Osteoblast (primary cell): Measurements from ENCODE around the gene KCNJ11. TPM values are rescaled to one million over a fixed set of nuclear protein-coding genes. Genes with fewer than 3 reads are reported as not detected.

Experiments used
- DNase-seq: peaks from one replicate; pipeline ENCODE4 v3.0.0; 2011; ENCODE audit warnings: low spot score, mixed read lengths; ENCODE audit not compliant: insufficient read length; ENCODE audit errors: missing footprints
- H2AFZ ChIP-seq: 2 replicates; pipeline ENCODE4 v1.6.0; 2011; ENCODE audit warnings: mild to moderate bottlenecking, low read length
- H3K27ac ChIP-seq: 2 replicates; pipeline ENCODE4 v1.5.1; 2011; ENCODE audit warnings: mild to moderate bottlenecking, low read depth, low read length, moderate library complexity
- H3K27me3 ChIP-seq: 2 replicates; pipeline ENCODE4 v1.6.0; 2012; ENCODE audit warnings: mild to moderate bottlenecking, control low read depth, inconsistent platforms, low read length, moderate library complexity; ENCODE audit not compliant: insufficient read depth
- H3K36me3 ChIP-seq: 2 replicates; pipeline ENCODE4 v1.5.1; 2011; ENCODE audit warnings: mild to moderate bottlenecking, low read length, control low read depth, moderate library complexity; ENCODE audit not compliant: insufficient read depth
- H3K4me1 ChIP-seq: 2 replicates; pipeline ENCODE4 v1.5.1; 2011; ENCODE audit warnings: mild to moderate bottlenecking, low read length, control low read depth, moderate library complexity; ENCODE audit not compliant: insufficient read depth
- H3K4me2 ChIP-seq: 2 replicates; pipeline ENCODE4 v1.6.0; 2011; ENCODE audit warnings: mild to moderate bottlenecking, low read length; ENCODE audit not compliant: insufficient read depth
- H3K4me3 ChIP-seq: fragments of 200-600 bp; sonication (generic); 3 replicates; pipeline ENCODE4 v1.5.1; 2012; ENCODE audit warnings: mild to moderate bottlenecking, low read length, inconsistent platforms; ENCODE audit not compliant: insufficient read depth
- H3K79me2 ChIP-seq: 2 replicates; pipeline ENCODE4 v1.6.0; 2012; ENCODE audit warnings: mild to moderate bottlenecking, low read length, control low read depth, inconsistent platforms; ENCODE audit not compliant: insufficient read depth
- H3K9me3 ChIP-seq: 2 replicates; pipeline ENCODE4 v1.5.1; 2011; ENCODE audit warnings: low read depth, low read length, control low read depth
- H4K20me1 ChIP-seq: 2 replicates; pipeline ENCODE4 v1.6.0; 2012; ENCODE audit warnings: mild to moderate bottlenecking, low read length, control low read depth; ENCODE audit not compliant: insufficient read depth
- CTCF ChIP-seq: IDR thresholded peaks from 2 replicates; pipeline ENCODE4 v1.5.1; 2011; ENCODE audit warnings: mild to moderate bottlenecking, low read depth, low read length, moderate library complexity; ENCODE audit errors: extremely low read depth
- total RNA-seq: library from RNA; depleted of rRNA; stranded (reverse); fragments of >200 nt; gene quantifications from 2 replicates; pipeline ENCODE4 v1.2.3, GENCODE V29; 2012

The KCNJ11 gene
- total RNA-seq, 1 donor = under 0.01 TPM

- peaks cover 6% of the 10 kb centered on the region for H3K4me1 ChIP-seq
- H3K27ac ChIP-seq = no peak overlapping the region
- no peaks in the 10 kb centered on the region for H3K9me3 ChIP-seq
- H4K20me1 ChIP-seq = peaks cover 3% of the 10 kb centered on the region
- H3K79me2 ChIP-seq = no peaks in the 10 kb centered on the region
- DNase-seq = peak; percentile 92
- H3K36me3 ChIP-seq = no peaks in the 10 kb centered on the region
- TF ChIP-seq CTCF = peak; percentile 94
- H2AFZ ChIP-seq = no peak overlapping the region
- H3K4me3 ChIP-seq = no peak overlapping the region
- H3K4me2 ChIP-seq = no peak overlapping the region
- H3K27me3 ChIP-seq = peaks cover 3% of the 10 kb centered on the region
These were observed 4.4 kb downstream of the KCNJ11 start for GRCh38 chr11:17384002-17384511.

GRCh38 chr11:17383461-17383860, 5.0 kb downstream of the KCNJ11 start:
- no peaks in the 10 kb centered on the region for H3K79me2 ChIP-seq
- TF ChIP-seq CTCF = no peak
- H3K27me3 ChIP-seq = peaks cover 3% of the 10 kb centered on the region
- no peak overlapping the region for H3K4me2 ChIP-seq
- peaks cover 3% of the 10 kb centered on the region for H4K20me1 ChIP-seq
- H3K4me1 ChIP-seq = peaks cover 6% of the 10 kb centered on the region
- no peak for DNase-seq
- no peaks in the 10 kb centered on the region for H3K9me3 ChIP-seq
- no peak overlapping the region for H3K27ac ChIP-seq
- no peaks in the 10 kb centered on the region for H3K36me3 ChIP-seq
- H2AFZ ChIP-seq = no peak overlapping the region
- H3K4me3 ChIP-seq = no peak overlapping the region

- no peak for TF ChIP-seq CTCF
- Histone ChIP-seq H4K20me1 (peaks cover 3% of the 10 kb centered on the region), H3K27ac (no peak overlapping the region), H3K4me2 (no peak overlapping the region), H3K4me3 (no peak overlapping the region), H3K9me3 (no peaks in the 10 kb centered on the region), H3K79me2 (no peaks in the 10 kb centered on the region), H3K4me1 (peaks cover 6% of the 10 kb centered on the region), H2AFZ (no peak overlapping the region), H3K27me3 (peaks cover 3% of the 10 kb centered on the region), H3K36me3 (no peaks in the 10 kb centered on the region)
- DNase-seq = no peak
These were observed 6.3 kb downstream of the KCNJ11 start for GRCh38 chr11:17382046-17382728.

GRCh38 chr11:17381156-17381555, 7.3 kb downstream of the KCNJ11 start:
- Histone ChIP-seq H3K27ac (no peak overlapping the region), H3K4me2 (no peak overlapping the region)
- no peak for DNase-seq

More at GRCh38 chr11:17381156-17381555, 7.3 kb downstream of the KCNJ11 start:
- Histone ChIP-seq H3K36me3 (no peaks in the 10 kb centered on the region), H3K27me3 (peaks cover 3% of the 10 kb centered on the region), H3K9me3 (no peaks in the 10 kb centered on the region), H2AFZ (peak overlapping the region; percentile 21), H4K20me1 (peaks cover 3% of the 10 kb centered on the region), H3K79me2 (no peaks in the 10 kb centered on the region), H3K4me3 (no peak overlapping the region), H3K4me1 (peaks cover 6% of the 10 kb centered on the region)
- TF ChIP-seq CTCF = no peak
